Panc1 (cell line): ENCODE results near the gene TBCD. TPM values are rescaled to one million over a fixed set of nuclear protein-coding genes. Genes with fewer than 3 reads are reported as not detected.

ENCODE experiments used
- ATAC-seq: fragments of 200-7000 bp; cut with Tn5 transposase; 2 replicates; pipeline ENCODE4 v1.9.1; 2020; ENCODE audit warnings: mild to moderate bottlenecking, moderate library complexity
- BruUV-seq: library from RNA; stranded (reverse); fragments of 400-500 nt; replicated peaks from 2 replicates; lab custom pipeline; 2021; lab: Mats Ljungman, UMichigan
- CTCF ChIA-PET: fragments of 300-600 bp; sonication (Branson Sonifier 250); formaldehyde crosslinking; loops from one replicate; lab custom pipeline; 2022; ENCODE audit warnings: antibody characterized with exemption; lab: Charles Lee
- POLR2A ChIA-PET: fragments of 300-600 bp; sonication (Branson Sonifier 250); formaldehyde crosslinking; loops from one replicate; lab custom pipeline; 2022; ENCODE audit warnings: antibody characterized with exemption; lab: Charles Lee
- DNase-seq: peaks from one replicate; pipeline ENCODE4 v3.0.0-alpha.2; 2010; ENCODE audit warnings: low read depth, low spot score
- H3K27ac ChIP-seq: 2 replicates; pipeline ENCODE4 v1.5.1; 2011; ENCODE audit warnings: mild to moderate bottlenecking, low read length, inconsistent platforms
- H3K27me3 ChIP-seq: fragments of 200-500 bp; sonication (Bioruptor generic); 2 replicates; pipeline ENCODE4 v1.6.0; 2014; ENCODE audit warnings: low read length, inconsistent platforms; ENCODE audit not compliant: control insufficient read depth, insufficient read depth
- H3K36me3 ChIP-seq: fragments of 200-500 bp; sonication (Bioruptor generic); 2 replicates; pipeline ENCODE4 v1.5.1; 2014; ENCODE audit warnings: inconsistent platforms, mild to moderate bottlenecking, low read length, moderate library complexity; ENCODE audit not compliant: control insufficient read depth, insufficient read depth
- H3K4me1 ChIP-seq: 2 replicates; pipeline ENCODE4 v1.5.1; 2011; ENCODE audit warnings: inconsistent platforms, mild to moderate bottlenecking, low read length, moderate library complexity; ENCODE audit not compliant: control insufficient read depth, insufficient read depth
- H3K4me3 ChIP-seq, 2 experiments: 2 replicates each; pipeline ENCODE4 v1.5.1; 2011 to 2012; ENCODE audit warnings: low read depth in 2 of 2, low read length in 2 of 2, mild to moderate bottlenecking in 2 of 2, inconsistent platforms in 1 of 2, moderate library complexity in 1 of 2
- H3K9me3 ChIP-seq: fragments of 200-500 bp; sonication (Bioruptor generic); 2 replicates; pipeline ENCODE4 v1.5.1; 2014; ENCODE audit warnings: low read depth, mild to moderate bottlenecking, inconsistent platforms, low read length, moderate library complexity; ENCODE audit not compliant: control insufficient read depth, insufficient read depth
- CTCF ChIP-seq: fragments of 450-650 bp; IDR thresholded peaks from 2 replicates; pipeline ENCODE4 v1.5.1; 2017; ENCODE audit warnings: mild to moderate bottlenecking
- POLR2AphosphoS5 ChIP-seq: IDR thresholded peaks from 2 replicates; pipeline ENCODE4 v1.6.1; 2012; ENCODE audit warnings: mild to moderate bottlenecking, low read depth, low read length, moderate library complexity
- REST ChIP-seq, 2 experiments: IDR thresholded peaks; 2 replicates each; pipeline ENCODE4 v1.6.1; 2011 to 2012; ENCODE audit warnings: low read depth in 2 of 2, control low read depth in 1 of 2, low read length in 1 of 2, mild to moderate bottlenecking in 1 of 2, moderate library complexity in 1 of 2; ENCODE audit not compliant: insufficient read depth in 1 of 2
- SIN3A ChIP-seq: IDR thresholded peaks from 2 replicates; pipeline ENCODE4 v1.6.1; 2012; ENCODE audit warnings: low read depth, mild to moderate bottlenecking, low read length, moderate library complexity, borderline replicate concordance; ENCODE audit not compliant: insufficient read depth
- TCF7L2 ChIP-seq: IDR thresholded peaks from 2 replicates; pipeline ENCODE4 v1.6.1; 2011; ENCODE audit warnings: mild to moderate bottlenecking, low read depth, low read length, inconsistent platforms
- in situ Hi-C: cut with HindIII; loops from 2 replicates; pipeline ENCODE4 v1.10.0; 2016; ENCODE audit warnings: low sequenced_read_pairs, low pct_unique_long_range_greater_than_20kb
- intact Hi-C: fragments of 100-400 bp; cut with micrococcal nuclease; formaldehyde crosslinking; loops from one replicate; pipeline ENCODE4 v1.10.0; 2022; ENCODE audit not compliant: unreplicated experiment
- total RNA-seq: library from RNA; stranded (reverse); gene quantifications from one replicate; pipeline ENCODE4 v1.2.1, GENCODE V29; 2021; ENCODE audit not compliant: unreplicated experiment

TBCD gene
- total RNA-seq, 1 experiment from 2014 or later, result 186 TPM

- TF ChIP-seq REST (IDR thresholded peaks at IDR 0.05; ENCODE audit: insufficient read depth in 1 of 2, low read depth in 2 of 2, low read length in 1 of 2) (no peak), SIN3A (no peak), TCF7L2 (no peak)
- no peaks in the 10 kb centered on the region for H3K4me1 ChIP-seq
- in situ Hi-C loops (no loop called here), intact Hi-C loops (no loop called here)
- no peak for ATAC-seq
- no peaks in the 10 kb centered on the region for H3K9me3 ChIP-seq
- DNase-seq, result no peak
- BruUV-seq, result no TSS peak
- no peak overlapping the region for H3K27ac ChIP-seq
- ChIA-PET POLR2A (interaction anchor here (0.6 kb wide), 1 partner anchor 503 kb away, joined by 9 read pairs; no protein-coding TSS in a partner anchor), CTCF (no interaction called here)
- H3K27me3 ChIP-seq, result no peaks in the 10 kb centered on the region
- H3K4me3 ChIP-seq, result no peak overlapping the region
- H3K36me3 ChIP-seq, result peaks cover 7% of the 10 kb centered on the region; the same call in 1 of the 2 replicates
These were observed 55.2 kb downstream of the TBCD start for GRCh38 chr17:82807101-82807500.

DNA sequence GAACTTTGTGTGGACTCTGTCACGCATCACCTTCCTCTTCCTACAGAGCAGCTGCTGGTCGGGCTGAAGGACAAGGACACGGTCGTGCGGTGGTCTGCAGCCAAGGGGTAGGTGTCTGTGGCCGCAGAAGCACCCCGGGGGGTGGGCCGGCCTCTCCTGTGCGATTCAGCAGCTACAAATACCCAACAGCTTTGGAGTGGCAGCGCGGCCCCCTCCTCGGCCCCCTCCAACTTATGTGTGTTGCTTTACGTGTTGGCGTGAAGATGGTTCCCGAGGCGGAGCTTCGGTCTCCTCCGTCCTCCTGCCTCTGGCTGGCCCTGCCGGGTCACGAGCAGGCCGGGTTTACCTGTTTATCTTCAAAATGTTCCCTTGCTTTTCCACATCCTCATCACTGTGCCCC lies 55.7 kb downstream of the TBCD start:
- no peak overlapping the region for H3K4me3 ChIP-seq
- DNase-seq (no peak), ATAC-seq (no peak)
- in situ Hi-C loops, result no loop called here
- H3K9me3 ChIP-seq, result no peaks in the 10 kb centered on the region
- TF ChIP-seq POLR2AphosphoS5, result no peak
- TF ChIP-seq SIN3A, result no peak
- no peak for TF ChIP-seq TCF7L2
- no peak for TF ChIP-seq CTCF
- H3K4me1 ChIP-seq, result no peaks in the 10 kb centered on the region
- POLR2A ChIA-PET, result no interaction called here
- CTCF ChIA-PET, result no interaction called here
- H3K36me3 ChIP-seq, result peaks cover 7% of the 10 kb centered on the region; the same call in 1 of the 2 replicates
- no peak overlapping the region for H3K27ac ChIP-seq
- no peaks in the 10 kb centered on the region for H3K27me3 ChIP-seq
- BruUV-seq, result no TSS peak
- intact Hi-C loops, result no loop called here

DNA sequence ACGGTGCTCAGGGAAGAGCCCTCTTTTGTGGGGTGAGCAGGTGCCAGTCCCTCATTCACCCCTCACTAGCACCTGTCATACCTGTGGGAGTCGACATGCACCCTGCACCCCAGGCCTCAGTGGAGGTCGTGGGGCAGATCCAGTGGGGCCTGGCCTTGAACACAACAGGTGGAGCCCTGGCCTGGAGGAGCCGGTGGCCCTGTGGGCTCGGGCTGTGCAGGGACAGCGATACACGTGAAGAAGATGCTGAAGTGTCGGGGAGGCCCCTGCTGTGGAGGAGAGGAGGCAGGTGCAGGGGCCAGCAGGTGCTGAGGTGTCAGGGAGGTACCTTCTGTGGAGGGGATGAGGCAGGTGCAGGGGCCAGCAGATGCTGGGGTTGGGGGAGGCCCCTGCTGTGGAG lies 56.1 kb downstream of the TBCD start:
- TF ChIP-seq TCF7L2 (no peak), CTCF (no peak), SIN3A (no peak), REST (IDR thresholded peaks at IDR 0.05; ENCODE audit: insufficient read depth in 1 of 2, low read depth in 2 of 2, low read length in 1 of 2) (no peak), POLR2AphosphoS5 (no peak)
- ATAC-seq, result no peak
- ChIA-PET CTCF (no interaction called here), POLR2A (no interaction called here)
- no peak for DNase-seq
- H3K27me3 ChIP-seq, result no peaks in the 10 kb centered on the region
- no peaks in the 10 kb centered on the region for H3K4me1 ChIP-seq
- H3K9me3 ChIP-seq, result no peaks in the 10 kb centered on the region
- BruUV-seq, result no TSS peak
- H3K27ac ChIP-seq, result no peak overlapping the region
- peaks cover 7% of the 10 kb centered on the region; the same call in 1 of the 2 replicates for H3K36me3 ChIP-seq
- no peak overlapping the region for H3K4me3 ChIP-seq
- in situ Hi-C loops, result no loop called here
- intact Hi-C loops, result no loop called here
